ENCODE measurements around the gene LAMC1. TPM values are rescaled to one million over a fixed set of nuclear protein-coding genes. Genes with fewer than 3 reads are reported as not detected.
A peak's percentile ranks its signal among the peaks of the same experiment; 100 is the strongest.

The LAMC1 gene
- 100 to 1,000 TPM; 273 to 362 TPM for total RNA-seq

GRCh38 chr1:183023146-183023600 lies at the start of gene LAMC1:
Gene LAMC1, plus strand, starts transcription at chr1:183023420. Its CDS starts 297 bp downstream, at chr1:183023717.
- no peak for DNase-seq (ENCODE audit: low spot score)
- peak within 1 kb of the TSS; percentile 90 for H3K4me3 ChIP-seq
- no peaks in the 10 kb centered on the region for H3K9me3 ChIP-seq
- H3K27ac ChIP-seq, result peak within 1 kb of the TSS; percentile 100
- TF ChIP-seq CTCF (IDR thresholded peaks at IDR 0.05), result no peak
- peaks cover 25 to 40% of the 10 kb centered on the region in 2 donors for H3K4me1 ChIP-seq (ENCODE audit: control insufficient read depth in 1 of 2, low read depth in 2 of 2)
- H3K27me3 ChIP-seq (replicated peaks; ENCODE audit: insufficient read depth), result no peaks in the 10 kb centered on the region
- ATAC-seq (ENCODE audit: insufficient number of reproducible peaks, low FRiP score, low read depth), result peak; percentile 1
- no peaks in the 10 kb centered on the region for H3K36me3 ChIP-seq

GRCh38 chr1:182974506-182975191 lies 48.6 kb upstream of the LAMC1 start:
- DNase-seq (ENCODE audit: low spot score) (no peak), ATAC-seq (ENCODE audit: insufficient number of reproducible peaks, low FRiP score, low read depth) (no peak)
- H3K4me1 ChIP-seq (ENCODE audit: control insufficient read depth in 1 of 2, low read depth in 2 of 2), result no peaks in the 10 kb centered on the region
- no peaks in the 10 kb centered on the region for H3K9me3 ChIP-seq
- H3K36me3 ChIP-seq, result no peaks in the 10 kb centered on the region
- H3K27me3 ChIP-seq (replicated peaks; ENCODE audit: insufficient read depth), result no peaks in the 10 kb centered on the region
- H3K27ac ChIP-seq, result no peak overlapping the region
- TF ChIP-seq CTCF (IDR thresholded peaks at IDR 0.05), result no peak
- no peak overlapping the region for H3K4me3 ChIP-seq

- TF ChIP-seq CTCF (IDR thresholded peaks at IDR 0.05), result no peak
- Histone ChIP-seq H3K4me3 (no peak overlapping the region), H3K4me1 (ENCODE audit: control insufficient read depth in 1 of 2, low read depth in 2 of 2) (no peaks in the 10 kb centered on the region), H3K9me3 (no peaks in the 10 kb centered on the region), H3K27ac (no peak overlapping the region), H3K36me3 (no peaks in the 10 kb centered on the region), H3K27me3 (replicated peaks; ENCODE audit: insufficient read depth) (no peaks in the 10 kb centered on the region)
- DNase-seq (ENCODE audit: low spot score) (no peak), ATAC-seq (ENCODE audit: insufficient number of reproducible peaks, low FRiP score, low read depth) (no peak)
These were observed 45.7 kb upstream of the LAMC1 start for GRCh38 chr1:182977480-182977879.

- ATAC-seq (ENCODE audit: insufficient number of reproducible peaks, low FRiP score, low read depth) (no peak), DNase-seq (ENCODE audit: low spot score) (no peak)
- TF ChIP-seq CTCF (IDR thresholded peaks at IDR 0.05), result no peak
- Histone ChIP-seq H3K4me1 (ENCODE audit: control insufficient read depth in 1 of 2, low read depth in 2 of 2) (no peaks in the 10 kb centered on the region), H3K4me3 (no peak overlapping the region), H3K9me3 (no peaks in the 10 kb centered on the region), H3K27ac (no peak overlapping the region), H3K27me3 (replicated peaks; ENCODE audit: insufficient read depth) (no peaks in the 10 kb centered on the region), H3K36me3 (no peaks in the 10 kb centered on the region)
These were observed 44.9 kb upstream of the LAMC1 start for GRCh38 chr1:182978151-182978853.

- H3K4me3 ChIP-seq, result no peak overlapping the region
- no peaks in the 10 kb centered on the region for H3K4me1 ChIP-seq (ENCODE audit: control insufficient read depth in 1 of 2, low read depth in 2 of 2)
- no peaks in the 10 kb centered on the region for H3K9me3 ChIP-seq
- no peaks in the 10 kb centered on the region for H3K36me3 ChIP-seq
- no peak overlapping the region for H3K27ac ChIP-seq
- H3K27me3 ChIP-seq (replicated peaks; ENCODE audit: insufficient read depth), result no peaks in the 10 kb centered on the region
- no peak for TF ChIP-seq CTCF (IDR thresholded peaks at IDR 0.05)
- ATAC-seq (ENCODE audit: insufficient number of reproducible peaks, low FRiP score, low read depth) (no peak), DNase-seq (ENCODE audit: low spot score) (no peak)
These were observed 39.1 kb upstream of the LAMC1 start for GRCh38 chr1:182984138-182984537.
